HCT116 (cell line): ENCODE measurements around the gene DKK3. TPM values are rescaled to one million over a fixed set of nuclear protein-coding genes. Genes with fewer than 3 reads are reported as not detected.

Source experiments
- ATAC-seq: fragments of 200-7000 bp; cut with Tn5 transposase; 2 replicates; pipeline ENCODE4 v1.9.1; 2020; ENCODE audit warnings: mild to moderate bottlenecking, moderate library complexity
- BruUV-seq: library from RNA; stranded (reverse); fragments of 400-500 nt; replicated peaks from 2 replicates; lab custom pipeline; 2021; lab: Mats Ljungman, UMichigan
- CTCF ChIA-PET: fragments of 300-600 bp; sonication (Branson Sonifier 250); formaldehyde crosslinking; loops from one replicate; lab custom pipeline; 2021; ENCODE audit warnings: antibody characterized with exemption; lab: Charles Lee
- POLR2A ChIA-PET: fragments of 300-600, 350-600 bp; sonication (Branson Sonifier 250); formaldehyde crosslinking; loops from one replicate; lab custom pipeline; 2021; ENCODE audit warnings: antibody characterized with exemption; lab: Charles Lee
- RAD21 ChIA-PET, 2 experiments: fragments of 300-600 bp; sonication (Branson Sonifier 250); formaldehyde crosslinking; loops; one replicate each; lab custom pipeline; 2023; ENCODE audit warnings: low total read pairs in 2 of 2; ENCODE audit not compliant: uncharacterized antibody in 2 of 2, unreplicated experiment in 2 of 2, low non-redundant PET in 1 of 2; lab: Charles Lee
- DNase-seq: peaks from one replicate; pipeline ENCODE4 v3.0.0-alpha.2; 2010; ENCODE audit warnings: low read depth, low spot score
- H2AFZ ChIP-seq: fragments of 200-600 bp; shearing (Covaris generic), sonication (generic); 2 replicates; pipeline ENCODE4 v1.6.1; 2017; ENCODE audit warnings: low read depth, mixed run types, mixed read lengths, antibody characterized with exemption, low read length; ENCODE audit not compliant: poor library complexity, severe bottlenecking
- H3K27ac ChIP-seq: 2 replicates; pipeline ENCODE4 v1.5.1; 2012; ENCODE audit warnings: low read depth, low read length
- H3K27me3 ChIP-seq: fragments of 200-600 bp; sonication (generic); 2 replicates; pipeline ENCODE4 v1.6.1; 2016; ENCODE audit warnings: mixed run types, low read length, mixed read lengths; ENCODE audit not compliant: insufficient read depth
- H3K36me3 ChIP-seq, 2 experiments: fragments of 200-500 bp in 1 of 2; fragments of 200-600 bp in 1 of 2; sonication (Bioruptor generic) in 1 of 2; sonication (generic) in 1 of 2; 2 replicates each; pipeline versions ENCODE4 v1.5.1 to v1.6.1; 2014 to 2016; ENCODE audit warnings: low read length in 2 of 2, inconsistent platforms in 1 of 2, mixed read lengths in 1 of 2, mixed run types in 1 of 2; ENCODE audit not compliant: insufficient read depth in 2 of 2, control insufficient read depth in 1 of 2
- H3K4me1 ChIP-seq, 2 experiments: fragments of 200-600 bp in 1 of 2; sonication (generic) in 1 of 2; 2 replicates each; pipeline versions ENCODE4 v1.5.1 to v1.6.1; 2012 to 2017; ENCODE audit warnings: low read length in 2 of 2, inconsistent platforms in 1 of 2, mild to moderate bottlenecking in 1 of 2, mixed read lengths in 1 of 2, mixed run types in 1 of 2, moderate library complexity in 1 of 2; ENCODE audit not compliant: insufficient read depth in 2 of 2, control insufficient read depth in 1 of 2
- H3K4me2 ChIP-seq: fragments of 200-600 bp; sonication (generic); 2 replicates; pipeline ENCODE4 v1.6.1; 2017; ENCODE audit warnings: mixed run types, low read length, mixed read lengths
- H3K4me3 ChIP-seq, 2 experiments: fragments of 200-600 bp in 1 of 2; sonication (generic) in 1 of 2; replicated peaks in 1 of 2; 2 replicates each; pipeline ENCODE4 v1.5.1; 2011 to 2016; ENCODE audit warnings: low read length in 2 of 2, control low read depth in 1 of 2, low read depth in 1 of 2, mild to moderate bottlenecking in 1 of 2, mixed read lengths in 1 of 2, mixed run types in 1 of 2
- H3K79me2 ChIP-seq: fragments of 200-600 bp; sonication (generic); 2 replicates; pipeline ENCODE4 v1.6.1; 2017; ENCODE audit warnings: mild to moderate bottlenecking, mixed run types, low read length, moderate library complexity, mixed read lengths; ENCODE audit not compliant: insufficient read depth
- H3K9ac ChIP-seq: fragments of 200-600 bp; sonication (generic); 2 replicates; pipeline ENCODE4 v1.6.1; 2016; ENCODE audit warnings: low read length, mixed read lengths
- H3K9me2 ChIP-seq: fragments of 200-600 bp; sonication (generic), shearing (Covaris generic); 2 replicates; pipeline ENCODE4 v1.6.1; 2017; ENCODE audit warnings: mixed run types, mild to moderate bottlenecking, moderate library complexity; ENCODE audit not compliant: insufficient read depth
- H3K9me3 ChIP-seq, 2 experiments: fragments of 200-500 bp in 1 of 2; fragments of 200-600 bp in 1 of 2; sonication (Bioruptor generic) in 1 of 2; sonication (generic) in 1 of 2; 2 replicates each; pipeline ENCODE4 v1.6.1; 2014 to 2017; ENCODE audit warnings: low read length in 2 of 2, mixed read lengths in 2 of 2, inconsistent platforms in 1 of 2, low read depth in 1 of 2, mild to moderate bottlenecking in 1 of 2, mixed run types in 1 of 2, moderate library complexity in 1 of 2; ENCODE audit not compliant: control insufficient read depth in 1 of 2, insufficient read depth in 1 of 2
- H4K20me1 ChIP-seq: fragments of 200-600 bp; sonication (generic), shearing (Covaris generic); 2 replicates; pipeline ENCODE4 v1.6.1; 2017; ENCODE audit warnings: mixed run types, mild to moderate bottlenecking, moderate library complexity; ENCODE audit not compliant: insufficient read depth
- ATF3 ChIP-seq: IDR thresholded peaks from 2 replicates; pipeline ENCODE4 v1.6.1; 2012
- CBX3 ChIP-seq: IDR thresholded peaks from 2 replicates; pipeline ENCODE4 v1.6.1; 2012; ENCODE audit warnings: low read depth
- CEBPB ChIP-seq: IDR thresholded peaks from 2 replicates; pipeline ENCODE4 v1.6.1; 2012; ENCODE audit warnings: low read depth
- EGR1 ChIP-seq: IDR thresholded peaks from 2 replicates; pipeline ENCODE4 v1.6.1; 2012; ENCODE audit warnings: low read depth
- ELF1 ChIP-seq: IDR thresholded peaks from 2 replicates; pipeline ENCODE4 v1.6.1; 2012; ENCODE audit warnings: low read depth, borderline replicate concordance
- EZH2 ChIP-seq: fragments of 200-600 bp; sonication (generic); IDR thresholded peaks from 2 replicates; pipeline ENCODE4 v1.6.1; 2017; ENCODE audit warnings: antibody characterized with exemption, mixed run types
- FOSL1 ChIP-seq: IDR thresholded peaks from 2 replicates; pipeline ENCODE4 v1.6.1; 2012; ENCODE audit warnings: low read depth
- MAX ChIP-seq: IDR thresholded peaks from 2 replicates; pipeline ENCODE4 v1.6.1; 2012
- RAD21 ChIP-seq: IDR thresholded peaks from 2 replicates; pipeline ENCODE4 v1.6.1; 2012; ENCODE audit warnings: low read depth, mild to moderate bottlenecking
- SRF ChIP-seq: IDR thresholded peaks from 2 replicates; pipeline ENCODE4 v1.6.1; 2012; ENCODE audit warnings: low read depth
- TCF7L2 ChIP-seq: IDR thresholded peaks from 2 replicates; pipeline ENCODE4 v1.7.0; 2011; ENCODE audit warnings: borderline replicate concordance, inconsistent platforms; ENCODE audit not compliant: insufficient read depth, insufficient read length; ENCODE audit errors: extremely low read depth
- YY1 ChIP-seq: IDR thresholded peaks from 2 replicates; pipeline ENCODE4 v1.6.1; 2011; ENCODE audit warnings: low read length, low read depth, moderate library complexity, mild to moderate bottlenecking; ENCODE audit not compliant: insufficient replicate concordance; ENCODE audit errors: extremely low read depth
- ZBTB33 ChIP-seq: IDR thresholded peaks from 2 replicates; pipeline ENCODE4 v1.6.1; 2011; ENCODE audit warnings: mild to moderate bottlenecking, low read length, moderate library complexity; ENCODE audit not compliant: insufficient replicate concordance; ENCODE audit errors: extremely low read depth
- ZFX ChIP-seq: fragments of 450-650 bp; IDR thresholded peaks from 2 replicates; pipeline ENCODE4 v1.6.1; 2017
- ZNF274 ChIP-seq: fragments of 200-500 bp; sonication (Bioruptor generic); IDR thresholded peaks from 2 replicates; pipeline ENCODE4 v1.6.1; 2014; ENCODE audit warnings: mild to moderate bottlenecking, low read depth, low read length, inconsistent platforms
- intact Hi-C: fragments of 100-400 bp; cut with micrococcal nuclease; formaldehyde crosslinking; loops from 2 replicates; pipeline ENCODE4 v1.10.0; 2022
- total RNA-seq: library from RNA; stranded (reverse); gene quantifications from one replicate; pipeline ENCODE4 v1.2.1, GENCODE V29; 2021; ENCODE audit not compliant: unreplicated experiment

Gene DKK3
- total RNA-seq, 1 experiment from 2014 or later: 0.49 TPM

GRCh38 chr11:11916981-11917399 is 91.4 kb downstream of the DKK3 start:
- ChIA-PET POLR2A (no interaction called here), RAD21 (no interaction called here), CTCF (no interaction called here)
- Histone ChIP-seq H3K27me3 (no peaks in the 10 kb centered on the region), H2AFZ (no peak overlapping the region), H3K36me3 (no peaks in the 10 kb centered on the region), H4K20me1 (no peaks in the 10 kb centered on the region), H3K9me3 (no peaks in the 10 kb centered on the region), H3K27ac (no peak overlapping the region), H3K9me2 (no peaks in the 10 kb centered on the region), H3K4me2 (no peak overlapping the region), H3K4me3 (no peak overlapping the region), H3K79me2 (no peaks in the 10 kb centered on the region), H3K4me1 (peaks cover 3 to 6% of the 10 kb centered on the region in 2 experiments; a peak in 1 of 4 replicates), H3K9ac (no peak overlapping the region)
- intact Hi-C loops: no loop called here
- DNase-seq: no peak
- BruUV-seq: no TSS peak
- no peak for ATAC-seq
- TF ChIP-seq ELF1: no peak
- TF ChIP-seq SRF: no peak
- no peak for TF ChIP-seq FOSL1
- no peak for TF ChIP-seq ZBTB33
- TF ChIP-seq ZNF274: no peak
- TF ChIP-seq RAD21: no peak
- no peak for TF ChIP-seq ZFX
- TF ChIP-seq EZH2: no peak

- Histone ChIP-seq H3K4me3 (no peak overlapping the region), H3K79me2 (no peaks in the 10 kb centered on the region), H3K9me3 (no peaks in the 10 kb centered on the region), H3K27me3 (no peaks in the 10 kb centered on the region), H3K36me3 (no peaks in the 10 kb centered on the region), H3K4me2 (no peak overlapping the region), H3K9me2 (no peaks in the 10 kb centered on the region), H3K27ac (no peak overlapping the region), H3K9ac (no peak overlapping the region), H4K20me1 (no peaks in the 10 kb centered on the region), H2AFZ (no peak overlapping the region), H3K4me1 (peaks cover 3 to 6% of the 10 kb centered on the region in 2 experiments; a peak in 1 of 4 replicates)
- ChIA-PET POLR2A (no interaction called here), RAD21 (no interaction called here), CTCF (no interaction called here)
- intact Hi-C loops: no loop called here
- TF ChIP-seq RAD21 (no peak), CBX3 (no peak), CEBPB (no peak), EZH2 (no peak), ATF3 (no peak), MAX (no peak), ZFX (no peak), TCF7L2 (no peak), YY1 (no peak), EGR1 (no peak), FOSL1 (no peak)
- no TSS peak for BruUV-seq
- DNase-seq: no peak
- ATAC-seq: no peak
These were observed 92.8 kb downstream of the DKK3 start for GRCh38 chr11:11915625-11916024.
